Measurements from ENCODE around the gene PIGB. TPM values are rescaled to one million over a fixed set of nuclear protein-coding genes. Genes with fewer than 3 reads are reported as not detected.
"Not testable (repeated sequence)": the region's sequence is repeated elsewhere in the genome, so short reads cannot be mapped to it uniquely, and the experiment has no call there.

The PIGB gene
- total RNA-seq, 1 donor from 2014 or later, result 9.1 TPM

- ATAC-seq, result not testable (repeated sequence)
These were observed 16.2 kb upstream of the PIGB start for GRCh38 chr15:55302801-55303200.

GRCh38 chr15:55319537-55320237 lies 665 bp downstream of the PIGB start:
- peak; percentile 39 for ATAC-seq

GRCh38 chr15:55320238-55320550 lies 1.2 kb downstream of the PIGB start:
- no peak for ATAC-seq

GRCh38 chr15:55320963-55321362 lies 1.9 kb downstream of the PIGB start:
- no peak for ATAC-seq

- no peak for ATAC-seq
These were observed 3.4 kb downstream of the PIGB start for GRCh38 chr15:55322467-55322866.

- no peak for ATAC-seq
These were observed 8.4 kb downstream of the PIGB start for GRCh38 chr15:55327387-55327786.

GRCh38 chr15:55334371-55334770 lies 15.3 kb downstream of the PIGB start:
- ATAC-seq, result no peak

- ATAC-seq, result peak; percentile 62
These were observed 16.0 kb downstream of the PIGB start for GRCh38 chr15:55334997-55335396.

GRCh38 chr15:55337160-55337559 lies 18.1 kb downstream of the PIGB start:
- no peak for ATAC-seq

- ATAC-seq, result no peak
These were observed 24.1 kb downstream of the PIGB start for GRCh38 chr15:55343168-55343567.

- ATAC-seq, result peak; percentile 81
These were observed 25.2 kb downstream of the PIGB start for GRCh38 chr15:55344206-55344605.

- ATAC-seq, result no peak
These were observed 29.3 kb downstream of the PIGB start for GRCh38 chr15:55348281-55348778.

GRCh38 chr15:55349282-55349681 lies 30.3 kb downstream of the PIGB start:
- ATAC-seq, result no peak

- ATAC-seq, result no peak
These were observed 34.0 kb downstream of the PIGB start for GRCh38 chr15:55353025-55353424.

- ATAC-seq, result no peak
These were observed 38.1 kb downstream of the PIGB start for GRCh38 chr15:55356985-55357585.

- no peak for ATAC-seq
These were observed 38.8 kb downstream of the PIGB start for GRCh38 chr15:55357774-55358173.

GRCh38 chr15:55358471-55358870 lies 39.4 kb downstream of the PIGB start:
- ATAC-seq, result no peak

GRCh38 chr15:55360256-55360655 lies 41.2 kb downstream of the PIGB start:
- ATAC-seq, result no peak

- no peak for ATAC-seq
These were observed 42.0 kb downstream of the PIGB start for GRCh38 chr15:55361048-55361447.

- ATAC-seq, result no peak
These were observed 43.6 kb downstream of the PIGB start for GRCh38 chr15:55362641-55363040.

GRCh38 chr15:55366981-55367380 lies 48.0 kb downstream of the PIGB start:
- ATAC-seq, result no peak

GRCh38 chr15:55372701-55373440 lies 53.8 kb downstream of the PIGB start:
- no peak for ATAC-seq

- ATAC-seq, result no peak
These were observed 60.1 kb downstream of the PIGB start for GRCh38 chr15:55379095-55379494.

GRCh38 chr15:55381595-55381994 lies 62.6 kb downstream of the PIGB start:
- no peak for ATAC-seq
